Measurements from ENCODE around the gene RSAD1. TPM values are rescaled to one million over a fixed set of nuclear protein-coding genes. Genes with fewer than 3 reads are reported as not detected.

Gene RSAD1
- total RNA-seq, 1 donor from 2014 or later, result 37.3 TPM

GRCh38 chr17:50437409-50437808 is 41.3 kb upstream of the RSAD1 start:
- no peak for TF ChIP-seq POLR2AphosphoS5 (IDR thresholded peaks at IDR 0.05; ENCODE audit: insufficient read depth in 1 of 2, low read depth in 1 of 2)
- no peak for TF ChIP-seq POLR2A (IDR thresholded peaks at IDR 0.05)
- TF ChIP-seq CTCF (IDR thresholded peaks at IDR 0.05), result no peak
- no peaks in the 10 kb centered on the region for H3K9me3 ChIP-seq
- intact Hi-C loops (cut with DNase I), result no loop called here

GRCh38 chr17:50439008-50439407 is 39.7 kb upstream of the RSAD1 start:
- intact Hi-C loops (cut with DNase I), result no loop called here
- TF ChIP-seq POLR2A (IDR thresholded peaks at IDR 0.05) (no peak), POLR2AphosphoS5 (IDR thresholded peaks at IDR 0.05; ENCODE audit: insufficient read depth in 1 of 2, low read depth in 1 of 2) (no peak), CTCF (IDR thresholded peaks at IDR 0.05) (no peak)
- Histone ChIP-seq H3K36me3 (peaks cover 0 to 8% of the 10 kb centered on the region in 2 donors), H3K9me3 (no peaks in the 10 kb centered on the region), H3K27ac (no peak overlapping the region), H3K27me3 (no peaks in the 10 kb centered on the region), H3K4me1 (peaks cover 30% of the 10 kb centered on the region), H3K4me3 (no peak overlapping the region)
- no peak for DNase-seq (ENCODE audit: extremely low spot score in 2 of 2)

More at GRCh38 chr17:50437409-50437808, 41.3 kb upstream of the RSAD1 start:
- Histone ChIP-seq H3K36me3 (peaks cover 0 to 8% of the 10 kb centered on the region in 2 donors), H3K4me1 (peaks cover 14% of the 10 kb centered on the region), H3K4me3 (no peak overlapping the region), H3K27me3 (no peaks in the 10 kb centered on the region), H3K27ac (no peak overlapping the region)
- no peak for DNase-seq (ENCODE audit: extremely low spot score in 2 of 2)

- peaks cover 0 to 8% of the 10 kb centered on the region in 2 donors for H3K36me3 ChIP-seq
- H3K27me3 ChIP-seq, result no peaks in the 10 kb centered on the region
- TF ChIP-seq CTCF (IDR thresholded peaks at IDR 0.05), result no peak
- no peak for TF ChIP-seq POLR2A (IDR thresholded peaks at IDR 0.05)
- TF ChIP-seq POLR2AphosphoS5 (IDR thresholded peaks at IDR 0.05; ENCODE audit: insufficient read depth in 1 of 2, low read depth in 1 of 2), result no peak
- DNase-seq (ENCODE audit: extremely low spot score in 2 of 2), result no peak
- intact Hi-C loops (cut with DNase I), result no loop called here
- H3K4me3 ChIP-seq, result no peak overlapping the region
- peaks cover 31% of the 10 kb centered on the region for H3K4me1 ChIP-seq
- H3K27ac ChIP-seq, result no peak overlapping the region
- no peaks in the 10 kb centered on the region for H3K9me3 ChIP-seq
Measured at GRCh38 chr17:50440172-50440837, 38.4 kb upstream of the RSAD1 start.

- Histone ChIP-seq H3K4me3 (no peak overlapping the region), H3K36me3 (peaks cover 0 to 8% of the 10 kb centered on the region in 2 donors), H3K4me1 (peaks cover 31% of the 10 kb centered on the region), H3K27ac (no peak overlapping the region), H3K9me3 (no peaks in the 10 kb centered on the region), H3K27me3 (no peaks in the 10 kb centered on the region)
- no peak for TF ChIP-seq POLR2A (IDR thresholded peaks at IDR 0.05)
- TF ChIP-seq CTCF (IDR thresholded peaks at IDR 0.05), result no peak
- no peak for TF ChIP-seq POLR2AphosphoS5 (IDR thresholded peaks at IDR 0.05; ENCODE audit: insufficient read depth in 1 of 2, low read depth in 1 of 2)
- DNase-seq (ENCODE audit: extremely low spot score in 2 of 2), result no peak
- intact Hi-C loops (cut with DNase I), result no loop called here
Measured at GRCh38 chr17:50440838-50441829, 37.5 kb upstream of the RSAD1 start.

Data from vagina (tissue), 2 donors.